Left kidney (tissue), 2 donors: ENCODE data around the gene EPHA10. TPM values are rescaled to one million over a fixed set of nuclear protein-coding genes. Genes with fewer than 3 reads are reported as not detected.
"Not testable (repeated sequence)": the region's sequence is repeated elsewhere in the genome, so short reads cannot be mapped to it uniquely, and the experiment has no call there.

ENCODE experiments used
- DNase-seq: peaks from one replicate; pipeline ENCODE4 v3.0.0-alpha.2; 2013
- polyA plus RNA-seq: library from polyadenylated mRNA; unstranded; fragments of 120-200 nt; gene quantifications from one replicate; pipeline ENCODE4 v1.2.1, GENCODE V29; 2013; ENCODE audit not compliant: insufficient read length

Gene EPHA10
- polyA plus RNA-seq, 1 donor: 0.23 TPM

GRCh38 chr1:37716321-37716720, 48.6 kb downstream of the EPHA10 start:
- DNase-seq: no peak

DNA sequence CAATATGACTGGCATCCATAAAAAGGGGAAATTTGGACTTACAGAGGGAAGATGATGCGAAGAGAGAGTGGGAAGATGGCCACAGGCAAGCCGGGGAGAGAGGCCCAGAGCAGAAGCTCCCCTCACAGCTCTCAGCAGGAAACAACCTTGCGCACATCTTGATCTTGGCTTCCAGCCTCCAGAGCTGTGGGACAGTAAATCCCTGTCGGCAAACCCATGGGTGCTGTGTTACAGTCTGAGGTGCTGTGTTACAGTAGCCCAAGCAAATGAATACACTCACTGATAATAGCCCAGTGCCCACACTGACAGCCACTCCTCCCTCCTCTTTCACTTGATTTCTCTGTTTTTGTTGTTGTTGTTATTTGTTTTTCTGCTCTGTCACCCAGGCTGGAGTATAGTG, 50.2 kb downstream of the EPHA10 start:
- no peak for DNase-seq

- no peak for DNase-seq
Observed at GRCh38 chr1:37714226-37714625, 50.7 kb downstream of the EPHA10 start.

- DNase-seq: no peak
Observed at GRCh38 chr1:37708471-37708870, 56.4 kb downstream of the EPHA10 start.

DNA sequence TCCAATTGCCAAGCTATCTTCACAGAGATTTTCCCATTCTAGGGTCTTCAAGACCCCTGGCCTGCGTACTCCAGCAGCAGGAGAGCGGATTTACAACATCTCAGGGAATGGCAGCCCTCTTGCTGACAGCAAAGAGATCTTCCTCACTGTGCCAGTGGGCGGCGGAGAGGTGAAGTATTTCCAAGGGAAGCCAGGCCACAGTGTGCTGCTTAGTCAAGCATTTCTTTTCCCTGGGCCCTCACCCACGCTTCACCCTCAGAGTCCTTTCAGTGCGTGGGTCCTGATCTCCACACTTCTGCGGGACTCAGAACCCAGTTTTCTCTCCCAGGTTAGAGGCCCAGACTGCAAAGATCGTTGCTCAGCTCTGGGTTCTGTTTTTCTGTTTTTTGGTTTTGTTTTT, 59.5 kb downstream of the EPHA10 start:
- DNase-seq: no peak

DNA sequence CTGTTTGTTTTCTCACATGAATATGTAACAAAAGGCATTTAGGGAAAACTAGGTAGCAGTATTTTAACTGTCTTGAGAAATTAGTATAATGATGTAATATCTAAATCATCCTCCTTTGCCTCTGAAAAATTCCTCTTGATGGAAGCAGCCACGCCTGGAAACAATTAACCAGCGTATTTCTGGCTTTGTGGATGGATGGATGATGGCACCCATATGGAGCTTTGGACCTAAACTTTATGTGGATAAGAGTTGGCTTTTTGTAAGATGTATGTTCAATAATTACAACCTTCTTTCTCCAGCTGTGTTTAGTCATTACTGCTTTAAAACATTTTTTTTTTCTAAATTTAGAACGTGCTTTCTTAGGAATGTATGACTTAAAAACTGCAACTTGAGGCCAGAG, 60.0 kb downstream of the EPHA10 start:
- DNase-seq: no peak

GRCh38 chr1:37703061-37703460, 61.9 kb downstream of the EPHA10 start:
- DNase-seq: no peak

- DNase-seq: no peak
Observed at GRCh38 chr1:37701051-37701450, 63.9 kb downstream of the EPHA10 start.

DNA sequence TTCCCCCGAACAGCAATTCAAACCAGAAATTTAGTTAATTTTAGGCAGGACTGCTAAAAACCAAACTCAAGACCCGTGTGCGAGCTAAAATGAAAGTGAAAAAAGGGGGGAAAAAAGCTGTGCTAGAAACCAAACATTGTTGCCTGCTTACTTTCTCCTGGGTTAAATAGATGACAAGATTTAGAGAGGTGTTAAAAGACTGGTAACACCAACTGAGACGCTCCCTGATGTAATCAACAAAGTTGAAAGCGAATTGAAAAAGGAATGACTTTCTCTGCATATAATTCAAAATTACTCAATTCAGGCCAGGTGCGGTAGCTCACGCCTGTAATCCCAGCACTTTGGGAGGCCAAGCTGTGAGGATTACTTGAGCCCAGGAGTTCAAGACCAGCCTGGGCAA, 65.8 kb downstream of the EPHA10 start:
- DNase-seq: no peak

DNA sequence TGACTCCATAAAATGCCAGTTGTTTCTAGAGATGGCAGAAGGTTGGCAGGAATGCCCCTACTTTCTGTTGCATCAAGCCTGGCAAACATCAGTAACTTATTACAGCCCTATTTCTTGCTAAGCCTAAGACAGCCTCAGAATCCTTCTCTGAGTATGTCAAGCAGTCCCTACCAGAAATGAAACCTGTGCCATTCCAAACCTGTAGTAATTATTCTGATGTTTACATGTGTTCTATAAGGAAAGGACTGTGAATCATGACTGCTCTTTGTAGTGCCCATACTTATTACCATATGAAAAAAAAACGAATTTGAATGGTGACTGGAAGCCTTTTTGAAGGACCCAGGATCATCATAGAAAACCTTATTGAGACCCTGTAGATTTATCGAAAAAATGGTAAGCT, 67.2 kb downstream of the EPHA10 start:
- DNase-seq: no peak

GRCh38 chr1:37697090-37697489, 67.8 kb downstream of the EPHA10 start:
- no peak for DNase-seq

DNA sequence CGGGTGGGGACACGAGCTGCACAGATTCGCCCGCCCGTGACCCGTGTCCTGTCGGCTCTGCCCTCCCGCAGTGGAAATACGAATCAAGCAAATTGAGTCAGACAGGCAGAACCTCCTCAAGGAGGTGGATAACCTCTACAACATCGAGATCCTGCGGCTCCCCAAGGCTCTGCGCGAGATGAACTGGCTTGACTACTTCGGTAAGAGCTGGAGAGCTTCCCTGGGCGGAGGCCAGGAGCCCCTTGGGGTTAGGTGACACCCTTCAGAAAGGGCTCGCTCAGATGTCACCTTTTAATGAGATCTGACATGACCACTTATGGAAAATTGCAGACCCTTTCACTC, 72.1 kb downstream of the EPHA10 start:
- no peak for DNase-seq

- peak; percentile 98 for DNase-seq
Observed at GRCh38 chr1:37692078-37692833, 72.7 kb downstream of the EPHA10 start, which contains the start of gene CDCA8. TSS of gene CDCA8 (plus strand) at chr1:37692516. CDS start at chr1:37692691, 175 bp downstream.

DNA sequence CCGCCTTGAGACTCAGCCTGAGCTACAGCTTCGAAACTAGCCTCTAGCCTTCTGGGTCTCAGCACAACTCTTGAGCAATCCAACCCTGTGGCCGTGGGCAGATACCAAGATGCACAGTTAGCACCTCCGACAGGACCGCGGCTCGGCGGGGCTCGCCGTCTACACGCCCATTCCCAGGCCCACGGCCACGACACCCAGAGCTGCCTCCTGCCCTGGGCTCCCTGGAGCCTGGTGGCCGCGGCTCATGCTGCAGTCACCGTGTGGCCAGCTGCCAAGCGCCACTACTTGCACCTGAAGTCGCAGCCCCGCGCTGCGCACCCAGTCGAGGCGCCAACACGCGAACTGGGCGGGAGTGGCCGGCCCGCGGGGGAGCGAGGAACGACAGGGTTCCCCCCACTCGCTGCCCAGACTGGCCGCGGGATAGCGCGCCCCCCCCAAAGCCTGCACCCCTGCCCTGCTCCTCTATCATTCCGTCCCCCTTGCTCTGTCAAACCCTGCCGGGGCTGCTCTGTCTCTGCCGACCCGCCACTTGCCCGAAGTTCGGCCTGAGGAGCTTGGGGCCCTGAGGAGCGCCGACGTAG, 73.3 kb downstream of the EPHA10 start:
- no peak for DNase-seq

DNA sequence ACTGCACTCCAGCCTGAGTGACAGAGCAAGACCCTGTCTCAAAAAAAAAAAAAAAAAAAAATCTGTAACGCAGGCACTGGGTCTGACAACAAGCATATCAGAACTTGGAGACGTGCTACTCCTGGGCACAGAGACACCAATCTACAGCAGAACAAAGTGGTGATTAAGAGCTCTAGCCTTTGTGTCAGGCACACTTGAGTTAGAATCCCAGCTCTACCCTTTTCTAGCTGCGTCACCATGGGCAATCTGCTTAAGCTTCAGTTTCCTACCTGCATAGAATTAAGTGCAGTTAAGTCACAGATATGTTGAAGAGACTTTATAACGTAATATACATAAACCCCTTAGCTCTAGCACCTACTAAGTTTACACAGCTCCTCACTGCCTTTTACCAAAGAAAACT, 76.0 kb downstream of the EPHA10 start:
- no peak for DNase-seq

- DNase-seq: not testable (repeated sequence)
Observed at GRCh38 chr1:37687764-37688163, 77.2 kb downstream of the EPHA10 start.

- no peak for DNase-seq
Observed at GRCh38 chr1:37685722-37686121, 79.2 kb downstream of the EPHA10 start.

DNA sequence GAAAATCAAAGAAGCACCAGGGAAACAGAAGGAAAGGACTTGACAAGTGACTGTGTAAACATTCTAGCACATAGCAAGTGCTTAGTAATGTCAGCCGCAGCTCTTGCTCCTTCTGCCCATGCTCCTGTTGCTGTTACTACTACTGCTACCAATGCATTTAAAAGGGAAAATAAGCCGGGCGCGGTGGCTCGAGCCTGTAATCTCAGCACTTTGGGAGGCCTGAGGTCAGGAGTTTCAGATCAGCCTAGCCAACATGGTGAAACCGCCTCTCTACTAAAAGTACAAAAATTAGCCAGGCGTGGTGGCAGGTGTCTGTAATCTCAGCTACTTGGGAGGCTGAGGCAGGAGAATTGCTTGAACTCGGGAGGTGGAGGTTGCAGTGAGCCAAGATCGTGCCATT, 80.7 kb downstream of the EPHA10 start:
- not testable (repeated sequence) for DNase-seq

GRCh38 chr1:37682334-37682987, 82.5 kb downstream of the EPHA10 start:
- peak; percentile 70 for DNase-seq

DNA sequence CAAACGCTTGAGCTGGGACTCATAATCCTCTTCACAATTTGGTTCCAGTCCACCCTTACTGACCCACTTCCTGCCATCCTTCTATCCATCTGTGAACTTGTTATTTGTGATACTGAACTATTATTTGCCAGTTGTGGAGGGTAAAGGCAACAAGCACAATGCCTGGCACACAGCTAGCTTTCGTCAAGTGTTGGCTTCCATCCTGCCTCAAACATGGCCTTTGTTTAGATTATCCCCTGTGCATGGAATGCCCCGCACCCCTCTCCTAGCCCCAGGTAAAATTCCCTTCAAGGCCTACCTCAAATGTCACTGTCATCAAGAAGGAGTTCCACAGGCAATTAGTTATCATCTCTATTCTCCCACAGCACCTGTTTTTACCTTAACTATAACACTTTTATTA, 84.0 kb downstream of the EPHA10 start:
- DNase-seq: no peak

DNA sequence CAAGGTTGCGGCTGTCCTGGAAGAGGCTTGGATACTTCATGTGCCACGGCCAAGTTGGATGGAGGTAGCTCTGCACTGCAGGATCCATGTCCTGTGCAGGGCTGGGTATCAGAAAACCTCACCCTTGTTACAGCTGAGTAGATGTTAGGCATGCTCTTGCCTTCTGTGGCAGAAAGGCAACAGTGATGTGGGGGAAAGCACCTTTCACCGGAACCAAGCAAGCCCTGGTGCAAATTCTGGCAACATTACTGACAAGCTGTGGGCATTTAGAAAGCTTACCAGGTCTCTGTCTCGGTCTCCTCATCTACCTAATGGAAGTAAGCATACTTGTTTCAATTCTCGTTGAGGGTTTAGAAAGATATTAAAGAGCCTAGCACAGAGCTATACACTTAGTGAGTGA, 87.1 kb downstream of the EPHA10 start:
- DNase-seq: no peak

DNA sequence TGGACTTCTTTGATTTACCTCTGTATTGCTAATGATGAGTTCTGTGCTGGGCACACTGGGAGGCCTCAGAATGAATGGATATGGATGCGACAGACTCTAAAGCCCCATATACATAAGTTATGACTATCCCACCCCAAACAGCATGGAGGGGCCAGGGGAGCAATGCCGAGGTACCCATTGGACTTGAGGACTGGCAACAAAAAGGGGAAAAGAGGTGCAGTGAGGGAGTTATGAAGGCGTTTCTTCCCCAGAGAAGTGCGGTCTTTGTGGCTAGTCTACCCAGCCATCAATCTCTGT, 87.8 kb downstream of the EPHA10 start:
- no peak for DNase-seq

- peak; percentile 72 for DNase-seq
Observed at GRCh38 chr1:37676281-37677142, 88.4 kb downstream of the EPHA10 start.
